A549 (cell line): ENCODE data around the gene CCDC102B.

Experiments used
- JUN ChIP-seq, 2 experiments: fragments of >200 bp; sonication (Bioruptor Twin); formaldehyde crosslinking; IDR thresholded peaks; 2 replicates in 1 of 2; 3 replicates in 1 of 2; pipeline ENCODE4 v1.6.1; 2016 to 2017
- JUNB ChIP-seq: fragments of >200 bp; sonication (Bioruptor Twin); formaldehyde crosslinking; IDR thresholded peaks from 2 replicates; pipeline ENCODE4 v1.6.1; 2016
- MAFK ChIP-seq: fragments of 450-650 bp; IDR thresholded peaks from 2 replicates; pipeline ENCODE4 v1.6.1; 2014; ENCODE audit not compliant: partially characterized antibody
- MYC ChIP-seq: IDR thresholded peaks from 2 replicates; pipeline ENCODE4 v1.6.1; 2012; ENCODE audit warnings: mild to moderate bottlenecking, inconsistent platforms, low read length, improper control_type of control experiment, borderline replicate concordance
- RNF2 ChIP-seq: fragments of 200-600 bp; sonication (generic); IDR thresholded peaks from 2 replicates; pipeline ENCODE4 v1.6.1; 2016; ENCODE audit warnings: low read depth, mild to moderate bottlenecking, antibody characterized with exemption, moderate library complexity, borderline replicate concordance
- SREBF2 ChIP-seq: fragments of 450-650 bp; IDR thresholded peaks from 2 replicates; pipeline ENCODE4 v1.6.1; 2014; ENCODE audit warnings: mild to moderate bottlenecking, moderate library complexity
- ZC3H11A ChIP-seq: fragments of 450-650 bp; IDR thresholded peaks from 2 replicates; pipeline ENCODE4 v1.6.1; 2014; ENCODE audit warnings: antibody characterized with exemption, mild to moderate bottlenecking
- TF ChIP-seq, protein P1 (sequence below): fragments of >200 bp; sonication (Bioruptor Twin); formaldehyde crosslinking; IDR thresholded peaks from 3 replicates; pipeline ENCODE4 v1.5.1; 2016

DNA sequence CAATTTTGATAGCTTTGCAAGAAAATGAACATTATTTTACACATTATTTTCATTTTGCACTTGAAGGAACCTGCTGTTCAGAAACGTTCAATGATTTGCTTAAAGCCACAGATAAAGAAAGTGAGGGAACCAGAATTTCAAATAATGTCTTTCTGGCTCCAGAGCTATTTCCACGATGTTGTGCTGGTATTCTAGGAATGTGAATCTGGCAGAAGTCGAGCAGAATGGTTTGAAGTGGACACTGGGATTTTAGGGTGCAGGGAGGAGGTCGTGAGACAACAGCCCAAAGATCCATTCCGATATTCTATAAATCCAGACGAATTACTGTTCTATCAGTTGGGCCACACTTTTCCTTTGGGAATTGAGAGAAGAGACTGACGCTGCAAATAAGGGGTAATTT lies 2.2 kb downstream of the CCDC102B start:
- TF ChIP-seq ZC3H11A (no peak), MYC (no peak), RNF2 (no peak), SREBF2 (no peak), MAFK (no peak), JUNB (no peak), JUN (IDR thresholded peaks at IDR 0.05) (no peak)
- TF ChIP-seq, protein P1, sequence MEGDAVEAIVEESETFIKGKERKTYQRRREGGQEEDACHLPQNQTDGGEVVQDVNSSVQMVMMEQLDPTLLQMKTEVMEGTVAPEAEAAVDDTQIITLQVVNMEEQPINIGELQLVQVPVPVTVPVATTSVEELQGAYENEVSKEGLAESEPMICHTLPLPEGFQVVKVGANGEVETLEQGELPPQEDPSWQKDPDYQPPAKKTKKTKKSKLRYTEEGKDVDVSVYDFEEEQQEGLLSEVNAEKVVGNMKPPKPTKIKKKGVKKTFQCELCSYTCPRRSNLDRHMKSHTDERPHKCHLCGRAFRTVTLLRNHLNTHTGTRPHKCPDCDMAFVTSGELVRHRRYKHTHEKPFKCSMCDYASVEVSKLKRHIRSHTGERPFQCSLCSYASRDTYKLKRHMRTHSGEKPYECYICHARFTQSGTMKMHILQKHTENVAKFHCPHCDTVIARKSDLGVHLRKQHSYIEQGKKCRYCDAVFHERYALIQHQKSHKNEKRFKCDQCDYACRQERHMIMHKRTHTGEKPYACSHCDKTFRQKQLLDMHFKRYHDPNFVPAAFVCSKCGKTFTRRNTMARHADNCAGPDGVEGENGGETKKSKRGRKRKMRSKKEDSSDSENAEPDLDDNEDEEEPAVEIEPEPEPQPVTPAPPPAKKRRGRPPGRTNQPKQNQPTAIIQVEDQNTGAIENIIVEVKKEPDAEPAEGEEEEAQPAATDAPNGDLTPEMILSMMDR = no peak
